ENCODE data around the gene TPSG1.

Gene TPSG1

GRCh38 chr16:1176280-1176897 is 48.7 kb downstream of the TPSG1 start:
- DNase-seq (ENCODE audit: low read depth), result no peak

DNA sequence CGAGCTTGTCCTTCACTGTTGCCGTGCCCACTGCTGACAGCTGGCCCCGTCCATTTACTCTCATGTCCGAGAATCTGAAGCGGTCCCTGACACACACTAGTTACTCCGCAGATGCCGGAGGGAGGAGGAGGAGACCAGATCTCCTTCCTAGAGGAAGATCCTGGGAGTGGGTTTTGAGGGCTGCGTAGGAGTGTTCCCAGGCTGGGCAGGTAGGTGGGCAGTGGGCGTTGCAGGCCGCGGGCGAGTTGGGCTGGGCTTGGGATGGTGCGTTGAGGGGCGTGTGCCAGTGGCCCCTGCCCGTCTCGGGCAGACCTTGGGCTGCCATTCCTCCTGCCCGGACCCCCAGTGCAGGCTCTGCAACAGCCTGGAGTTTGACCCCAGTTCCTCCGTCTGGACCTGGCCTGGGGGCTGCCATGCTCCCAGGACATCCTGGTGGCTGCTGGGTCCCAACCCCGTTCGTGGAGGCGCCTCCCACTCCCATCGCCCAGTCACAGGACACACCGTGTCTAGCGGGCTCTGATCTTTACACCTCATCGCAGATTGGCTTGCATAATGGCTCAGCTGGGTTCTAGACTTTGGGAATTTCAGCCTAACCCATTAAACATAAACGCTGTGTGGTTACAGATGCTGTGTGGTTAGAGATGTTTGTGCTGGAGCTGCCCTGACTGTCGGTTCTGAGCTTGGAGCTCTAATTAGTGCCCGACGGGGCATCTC is 49.3 kb downstream of the TPSG1 start:
- DNase-seq (ENCODE audit: low read depth), result no peak

DNA sequence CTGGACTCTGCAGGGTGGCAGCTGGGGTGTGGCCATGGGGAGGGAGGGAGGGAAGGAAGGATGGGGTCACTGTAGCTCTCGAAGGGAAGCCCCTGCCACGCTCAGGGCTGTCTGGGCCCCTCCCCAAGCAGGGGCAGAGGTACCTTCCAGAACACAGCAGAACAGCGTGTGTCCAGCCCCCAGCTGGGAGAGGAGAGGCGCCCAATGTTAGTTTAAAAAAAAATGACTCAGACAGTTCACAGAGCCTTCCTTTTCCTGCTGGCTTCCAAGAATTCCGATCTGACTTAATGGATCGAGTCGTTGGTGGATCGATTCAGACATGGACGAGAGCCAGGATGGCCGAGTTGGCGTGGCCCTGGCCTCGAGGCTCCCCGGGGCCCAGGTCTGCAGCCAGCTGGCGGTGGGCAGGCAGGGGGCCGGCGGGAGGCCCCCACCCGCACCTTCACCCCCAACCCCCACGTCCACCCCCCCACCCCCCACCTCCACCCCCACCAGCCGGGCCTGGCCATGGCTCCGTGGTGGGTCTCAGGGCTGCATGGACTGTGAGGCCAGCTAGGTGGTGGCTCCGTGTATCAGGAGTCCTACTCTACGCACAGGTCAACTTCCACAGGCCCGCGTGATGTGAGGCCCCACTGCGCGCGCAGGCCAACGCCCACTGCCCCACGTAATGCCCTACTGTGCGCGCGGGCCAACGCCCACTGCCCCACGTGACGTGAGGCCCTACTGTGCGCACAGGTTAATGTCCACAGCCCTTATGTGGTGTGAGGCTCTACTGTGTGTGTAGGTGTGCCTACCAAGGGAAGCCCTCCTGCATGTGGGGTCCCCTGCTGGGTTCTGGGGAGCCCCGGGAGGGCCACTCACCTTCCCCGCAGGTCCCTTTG is 50.4 kb downstream of the TPSG1 start:
- DNase-seq (ENCODE audit: low read depth), result no peak

- DNase-seq (ENCODE audit: low read depth), result no peak
Measured at GRCh38 chr16:1173788-1174451, 51.1 kb downstream of the TPSG1 start.

- no peak for DNase-seq (ENCODE audit: low read depth)
Measured at GRCh38 chr16:1172651-1173050, 52.4 kb downstream of the TPSG1 start.

GRCh38 chr16:1171854-1172428 is 53.1 kb downstream of the TPSG1 start:
- no peak for DNase-seq (ENCODE audit: low read depth)
